ENCODE measurements around the gene ZNF680. TPM values are rescaled to one million over a fixed set of nuclear protein-coding genes. Genes with fewer than 3 reads are reported as not detected.

ZNF680 gene
- total RNA-seq, 2 donors from 2014 or later: 14.8 to 23.7 TPM

GRCh38 chr7:64485623-64486022 is 77.2 kb downstream of the ZNF680 start:
- no peak for TF ChIP-seq CTCF (IDR thresholded peaks at IDR 0.05)
- no peak for TF ChIP-seq POLR2A (IDR thresholded peaks at IDR 0.05)
- no peaks in the 10 kb centered on the region for H3K4me1 ChIP-seq
- H3K36me3 ChIP-seq (replicated peaks in 1 of 2; ENCODE audit: insufficient read depth in 1 of 2, low read depth in 2 of 2): no peaks in the 10 kb centered on the region
- no peaks in the 10 kb centered on the region for H3K27me3 ChIP-seq
- ATAC-seq (no peak), DNase-seq (no peak)
- intact Hi-C loops (cut with DNase I): no loop called here
- 32 to 41% methylated on average over 1 of the region's 1 CpG for WGBS, 2 donors
- H3K27ac ChIP-seq: no peak overlapping the region
- no peaks in the 10 kb centered on the region for H3K9me3 ChIP-seq
- no peak overlapping the region for H3K4me3 ChIP-seq

Other genes starting within 250 kb of the ZNF680 start
- gene ZNF736, start 249.1 kb downstream of the ZNF680 start, total RNA-seq: 10 to 100 TPM in 1 of 2 donors, 1 to 10 TPM in 1; 6.3 to 26.2 TPM
- gene ZNF107, start 103.1 kb upstream of the ZNF680 start, total RNA-seq: 1 to 10 TPM; 2.3 to 3.6 TPM
- 10 to 100 TPM in 1 of 2 donors, 1 to 10 TPM in 1; 4.9 to 10.4 TPM for gene ZNF138, start 231.4 kb upstream of the ZNF680 start, total RNA-seq

All from body of pancreas (tissue), 4 donors.